AG04449 (cell line): ENCODE results near the gene TRABD2A.

Source experiments
- CTCF ChIA-PET: fragments of 350-600 bp; formaldehyde crosslinking; extraction: SDS; loops from one replicate; lab custom pipeline; 2021; ENCODE audit warnings: antibody characterized with exemption; lab: Yijun Ruan, JAX
- POLR2A ChIA-PET: fragments of 400-600, 350-600 bp; formaldehyde crosslinking; extraction: SDS; loops from one replicate; lab custom pipeline; 2020; ENCODE audit warnings: antibody characterized with exemption, inconsistent platforms; lab: Yijun Ruan, JAX
- DNase-seq: peaks from one replicate; pipeline ENCODE4 v3.0.0-alpha.2; 2010; ENCODE audit warnings: low read depth, low spot score
- H3K4me3 ChIP-seq: 2 replicates; pipeline ENCODE4 v1.5.1; 2011; ENCODE audit warnings: low read depth, mild to moderate bottlenecking, control low read depth, low read length
- TF ChIP-seq, protein P1 (sequence below): IDR thresholded peaks from one replicate; pipeline ENCODE4 v1.5.1; 2011; ENCODE audit warnings: mild to moderate bottlenecking, moderate library complexity, low read length, control low read depth, inconsistent platforms; ENCODE audit not compliant: insufficient read depth; ENCODE audit errors: missing control alignments

Gene TRABD2A

DNA sequence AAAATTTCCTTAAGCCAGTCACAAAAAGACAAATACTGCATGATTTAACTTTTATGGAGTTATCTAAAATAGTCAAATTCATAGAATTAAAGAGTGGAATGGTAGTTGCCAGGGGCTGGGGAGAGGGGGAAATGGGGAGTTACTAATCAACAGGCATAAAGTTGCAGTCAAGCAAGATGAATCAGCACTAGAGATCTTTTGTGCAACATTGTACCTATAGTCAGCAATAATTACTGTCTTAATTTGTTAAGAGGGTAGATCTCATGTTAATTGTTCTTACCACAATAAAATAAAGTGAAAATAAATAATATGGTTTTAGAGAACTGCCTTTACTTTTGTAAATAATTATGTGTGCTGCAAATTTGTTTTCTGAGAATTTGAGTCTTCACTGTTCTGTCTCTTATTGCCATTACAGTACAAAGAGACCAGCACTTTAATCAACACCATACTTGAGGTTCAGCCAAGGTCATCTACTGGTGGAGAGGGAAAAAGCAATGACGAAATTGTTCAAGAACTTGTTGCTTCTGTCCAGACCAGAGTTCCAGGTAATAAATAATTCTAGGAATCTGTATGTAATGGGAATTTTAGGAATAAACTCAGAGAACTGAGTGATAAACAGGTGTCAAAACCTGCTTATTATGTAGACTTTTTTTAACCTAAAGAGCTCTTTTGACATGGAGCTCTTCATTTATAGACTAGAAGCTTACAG is 75.5 kb downstream of the TRABD2A start:
- TF ChIP-seq, protein P1, sequence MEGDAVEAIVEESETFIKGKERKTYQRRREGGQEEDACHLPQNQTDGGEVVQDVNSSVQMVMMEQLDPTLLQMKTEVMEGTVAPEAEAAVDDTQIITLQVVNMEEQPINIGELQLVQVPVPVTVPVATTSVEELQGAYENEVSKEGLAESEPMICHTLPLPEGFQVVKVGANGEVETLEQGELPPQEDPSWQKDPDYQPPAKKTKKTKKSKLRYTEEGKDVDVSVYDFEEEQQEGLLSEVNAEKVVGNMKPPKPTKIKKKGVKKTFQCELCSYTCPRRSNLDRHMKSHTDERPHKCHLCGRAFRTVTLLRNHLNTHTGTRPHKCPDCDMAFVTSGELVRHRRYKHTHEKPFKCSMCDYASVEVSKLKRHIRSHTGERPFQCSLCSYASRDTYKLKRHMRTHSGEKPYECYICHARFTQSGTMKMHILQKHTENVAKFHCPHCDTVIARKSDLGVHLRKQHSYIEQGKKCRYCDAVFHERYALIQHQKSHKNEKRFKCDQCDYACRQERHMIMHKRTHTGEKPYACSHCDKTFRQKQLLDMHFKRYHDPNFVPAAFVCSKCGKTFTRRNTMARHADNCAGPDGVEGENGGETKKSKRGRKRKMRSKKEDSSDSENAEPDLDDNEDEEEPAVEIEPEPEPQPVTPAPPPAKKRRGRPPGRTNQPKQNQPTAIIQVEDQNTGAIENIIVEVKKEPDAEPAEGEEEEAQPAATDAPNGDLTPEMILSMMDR, result no peak
- ChIA-PET CTCF (no interaction called here), POLR2A (no interaction called here)
- no peak for DNase-seq
- H3K4me3 ChIP-seq, result no peak overlapping the region

- no peak for DNase-seq
- TF ChIP-seq, protein P1, result no peak
- CTCF ChIA-PET, result no interaction called here
- POLR2A ChIA-PET, result no interaction called here
- H3K4me3 ChIP-seq, result no peak overlapping the region
Observed at GRCh38 chr2:84801811-84802210, 79.1 kb downstream of the TRABD2A start.

DNA sequence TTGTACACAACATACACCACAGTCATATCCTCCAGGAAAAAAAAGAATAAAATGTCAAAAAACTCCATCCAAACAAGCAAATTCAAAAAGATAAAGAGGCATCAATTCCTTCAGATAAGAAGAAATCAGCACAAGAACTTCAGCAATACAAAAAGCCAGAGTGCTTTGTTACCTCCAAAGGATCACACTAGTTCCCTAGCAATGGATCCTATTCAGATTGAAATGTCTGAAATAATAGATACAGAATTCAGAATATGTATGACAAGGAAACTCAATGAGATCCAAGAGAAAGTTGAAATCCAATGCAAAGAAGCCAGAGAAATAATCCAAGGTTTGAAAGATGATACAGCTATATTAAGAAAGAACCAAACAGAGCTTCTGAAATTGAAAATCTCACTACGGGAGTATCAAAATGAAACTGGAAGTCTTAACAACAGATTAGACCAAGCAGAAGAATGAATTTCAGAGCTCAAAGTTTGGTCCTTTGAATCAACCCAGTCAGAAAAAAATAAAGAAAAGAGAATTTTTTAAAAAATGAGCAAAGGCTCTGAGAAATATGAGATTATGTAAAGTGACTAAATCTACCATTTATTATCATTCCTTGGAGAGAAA is 80.6 kb downstream of the TRABD2A start:
- ChIA-PET CTCF (no interaction called here), POLR2A (no interaction called here)
- DNase-seq, result no peak
- H3K4me3 ChIP-seq, result no peak overlapping the region
- TF ChIP-seq, protein P1, result no peak

DNA sequence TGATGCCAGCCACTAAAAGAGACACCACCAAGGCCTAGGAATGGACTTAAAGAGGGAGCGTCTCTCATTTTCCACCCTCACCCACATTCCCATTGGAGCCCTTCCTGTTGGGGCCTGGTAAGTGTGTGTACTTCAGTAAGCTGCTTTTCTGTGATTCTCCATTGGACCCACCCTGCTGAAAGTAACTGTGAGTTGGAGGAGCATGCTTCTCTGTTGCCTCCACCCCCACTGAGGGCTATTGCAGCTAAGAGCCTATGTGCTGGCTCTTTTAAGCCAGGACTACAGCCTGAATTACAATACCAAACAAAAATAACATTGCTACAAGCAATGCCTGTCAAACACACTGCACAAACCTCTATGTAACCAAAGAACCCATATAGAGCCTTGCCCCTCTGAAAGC is 81.1 kb downstream of the TRABD2A start:
- H3K4me3 ChIP-seq, result no peak overlapping the region
- POLR2A ChIA-PET, result no interaction called here
- TF ChIP-seq, protein P1, result no peak
- CTCF ChIA-PET, result no interaction called here
- DNase-seq, result no peak

- TF ChIP-seq, protein P1, result no peak
- ChIA-PET CTCF (no interaction called here), POLR2A (no interaction called here)
- no peak for DNase-seq
- no peak overlapping the region for H3K4me3 ChIP-seq
Observed at GRCh38 chr2:84797271-84797670, 83.6 kb downstream of the TRABD2A start.

GRCh38 chr2:84796798-84797197 is 84.1 kb downstream of the TRABD2A start:
- CTCF ChIA-PET, result no interaction called here
- no peak for DNase-seq
- H3K4me3 ChIP-seq, result no peak overlapping the region
- TF ChIP-seq, protein P1, result no peak
- POLR2A ChIA-PET, result no interaction called here
